Uterus (tissue), 4 donors: ENCODE measurements around the gene ULBP3. TPM values are rescaled to one million over a fixed set of nuclear protein-coding genes. Genes with fewer than 3 reads are reported as not detected.
"Not testable (repeated sequence)": the region's sequence is repeated elsewhere in the genome, so short reads cannot be mapped to it uniquely, and the experiment has no call there.

Experiments
- DNase-seq, 2 donors: peaks; one replicate each; pipeline ENCODE4 v3.0.0-alpha.2; 2019 to 2020
- H3K27ac ChIP-seq, 2 donors: fragments of 200-600 bp; sonication (generic); 1 replicate in 1 of 2; 2 replicates in 1 of 2; pipeline ENCODE4 v1.5.1; 2016 to 2018
- H3K27me3 ChIP-seq, 2 donors: fragments of 200-600 bp; sonication (generic); one replicate each; pipeline ENCODE4 v1.5.1; 2018 to 2019; ENCODE audit warnings: control low read depth in 1 of 2
- H3K36me3 ChIP-seq, 2 donors: fragments of 200-600 bp; sonication (generic); one replicate each; pipeline ENCODE4 v1.5.1; 2019; ENCODE audit warnings: control low read depth in 1 of 2
- H3K4me1 ChIP-seq, 2 donors: fragments of 200-600 bp; sonication (generic); one replicate each; pipeline ENCODE4 v1.5.1; 2018 to 2019; ENCODE audit warnings: control low read depth in 1 of 2
- H3K4me3 ChIP-seq, 2 donors: fragments of 200-600 bp; sonication (generic); 1 replicate in 1 of 2; 2 replicates in 1 of 2; pipeline ENCODE4 v1.5.1; 2018 to 2019; ENCODE audit warnings: mild to moderate bottlenecking in 1 of 2
- H3K9me3 ChIP-seq, 2 donors: fragments of 200-600 bp; sonication (generic); one replicate each; pipeline ENCODE4 v1.5.1; 2019; ENCODE audit warnings: control low read depth in 1 of 2
- CTCF ChIP-seq, 4 experiments: fragments of 200-600 bp in 2 of 4; fragments of 450-650 bp in 2 of 4; sonication (generic) in 2 of 4; IDR thresholded peaks; one replicate each; pipeline ENCODE4 v1.5.1; 2016 to 2019; ENCODE audit warnings: antibody characterized with exemption in 4 of 4, mild to moderate bottlenecking in 2 of 4, moderate library complexity in 1 of 4
- POLR2A ChIP-seq, 2 donors: fragments of 450-650 bp; IDR thresholded peaks; one replicate each; pipeline ENCODE4 v1.6.1; 2016; ENCODE audit warnings: antibody characterized with exemption in 2 of 2, mild to moderate bottlenecking in 1 of 2, moderate library complexity in 1 of 2
- intact Hi-C: fragments of 100-400 bp; cut with DNase I; formaldehyde crosslinking; loops from one replicate; pipeline ENCODE4 v1.15.1; 2023; ENCODE audit warnings: low total_unique reads
- total RNA-seq, 4 donors: library from RNA; depleted of rRNA in 3 of 4; stranded (reverse); fragments of >200 nt in 3 of 4; gene quantifications; one replicate each; pipeline versions ENCODE4 v1.1.0 to v1.2.4, GENCODE V29; 2014 to 2023
- donor health status: DM: yes; HTN: yes; CAD: no.

The ULBP3 gene
- total RNA-seq, 4 donors from 2014 or later = 0.61 to 2.9 TPM; not detected in 2

GRCh38 chr6:150026976-150027805 lies 41.7 kb downstream of the ULBP3 start:
- intact Hi-C loops = no loop called here
- TF ChIP-seq POLR2A (IDR thresholded peaks at IDR 0.05) (no peak), CTCF (IDR thresholded peaks at IDR 0.05) (no peak)
- no peak for DNase-seq

DNA sequence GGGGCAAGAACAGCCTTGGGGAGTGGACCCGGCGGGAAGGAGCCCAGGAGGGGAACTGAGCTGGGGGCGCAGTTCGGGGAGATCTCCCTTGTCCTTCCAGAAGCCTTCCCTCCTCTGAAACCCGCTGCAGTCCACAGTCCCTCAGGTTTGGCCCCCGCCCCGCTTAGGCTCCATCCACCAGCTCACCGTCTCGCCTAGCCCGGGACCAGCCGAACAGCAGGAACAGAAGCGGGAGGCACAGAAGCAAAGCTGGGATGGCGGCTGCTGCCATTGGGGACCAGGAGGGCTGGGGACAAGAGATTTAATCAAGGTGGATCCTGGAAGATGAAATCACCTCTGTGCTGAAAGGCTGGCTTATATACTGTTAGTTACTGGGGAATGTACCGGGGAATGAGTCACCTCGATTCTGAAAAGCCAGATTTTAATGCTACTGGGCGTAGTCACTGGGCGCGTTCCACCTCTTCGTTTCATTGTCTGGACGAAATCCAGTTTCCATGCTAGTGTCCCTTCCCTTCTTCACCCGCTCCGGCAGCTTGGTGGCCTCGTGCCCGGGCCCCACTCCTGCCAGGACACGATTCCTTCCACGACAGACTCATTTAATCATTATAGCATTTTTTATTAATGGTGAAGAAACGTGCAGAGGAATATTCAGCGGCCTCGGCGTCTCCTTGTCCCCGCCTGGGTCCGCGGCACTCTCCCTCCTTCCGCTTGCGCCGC lies 43.6 kb downstream of the ULBP3 start, which contains the start of gene RAET1L:
Gene RAET1L (minus strand): TSS at position 332 of the 717 bp plus-strand sequence. CDS start 61 bp downstream, at position 271.
- Histone ChIP-seq H3K27me3 (peaks cover 0 to 7% of the 10 kb centered on the region in 2 donors), H3K27ac (no peak within 1 kb of the TSS), H3K4me3 (peak within 1 kb of the TSS in 1 of 2 donors; percentile 17), H3K9me3 (no peaks in the 10 kb centered on the region), H3K36me3 (no peaks in the 10 kb centered on the region), H3K4me1 (peaks cover 0 to 6% of the 10 kb centered on the region in 2 donors)
- peak in 1 of 2 donors; percentile 35 for DNase-seq
- TF ChIP-seq POLR2A (IDR thresholded peaks at IDR 0.05) = no peak
- TF ChIP-seq CTCF (IDR thresholded peaks at IDR 0.05) = no peak
- intact Hi-C loops = no loop called here

More at GRCh38 chr6:150026976-150027805, 41.7 kb downstream of the ULBP3 start:
- Histone ChIP-seq H3K27ac (no peak overlapping the region), H3K27me3 (peaks cover 0 to 7% of the 10 kb centered on the region in 2 donors), H3K4me3 (no peak overlapping the region), H3K9me3 (no peaks in the 10 kb centered on the region), H3K4me1 (peaks cover 0 to 6% of the 10 kb centered on the region in 2 donors), H3K36me3 (no peaks in the 10 kb centered on the region)

GRCh38 chr6:150024646-150025155 lies 44.2 kb downstream of the ULBP3 start:
- no peak overlapping the region for H3K27ac ChIP-seq
- no peaks in the 10 kb centered on the region for H3K9me3 ChIP-seq
- no peak overlapping the region for H3K4me3 ChIP-seq
- peaks cover 0 to 6% of the 10 kb centered on the region in 2 donors for H3K4me1 ChIP-seq
- intact Hi-C loops = no loop called here
- no peak for DNase-seq
- TF ChIP-seq CTCF (IDR thresholded peaks at IDR 0.05) (no peak), POLR2A (IDR thresholded peaks at IDR 0.05) (no peak)
- H3K27me3 ChIP-seq = peaks cover 0 to 7% of the 10 kb centered on the region in 2 donors
- H3K36me3 ChIP-seq = no peaks in the 10 kb centered on the region

- H3K27ac ChIP-seq, H3K4me3 ChIP-seq, intact Hi-C loops, H3K9me3 ChIP-seq, H3K27me3 ChIP-seq, H3K36me3 ChIP-seq, H3K4me1 ChIP-seq, DNase-seq: not testable (repeated sequence)
These were observed 44.9 kb downstream of the ULBP3 start for GRCh38 chr6:150024021-150024420.

- H3K27me3 ChIP-seq, intact Hi-C loops, H3K27ac ChIP-seq, H3K9me3 ChIP-seq, DNase-seq, H3K4me1 ChIP-seq, H3K36me3 ChIP-seq, H3K4me3 ChIP-seq: not testable (repeated sequence)
These were observed 47.1 kb downstream of the ULBP3 start for GRCh38 chr6:150021870-150022269.
